GM20000 (cell line): ENCODE measurements around the gene GFM1.

ENCODE experiments used
- DNase-seq: peaks from one replicate; pipeline ENCODE4 v3.0.0; 2012; ENCODE audit warnings: low spot score
- CTCF ChIP-seq: IDR thresholded peaks from 2 replicates; pipeline ENCODE4 v1.5.1; 2012; ENCODE audit warnings: mild to moderate bottlenecking, control low read depth; ENCODE audit errors: extremely low read depth, missing control alignments

GFM1 gene

DNA sequence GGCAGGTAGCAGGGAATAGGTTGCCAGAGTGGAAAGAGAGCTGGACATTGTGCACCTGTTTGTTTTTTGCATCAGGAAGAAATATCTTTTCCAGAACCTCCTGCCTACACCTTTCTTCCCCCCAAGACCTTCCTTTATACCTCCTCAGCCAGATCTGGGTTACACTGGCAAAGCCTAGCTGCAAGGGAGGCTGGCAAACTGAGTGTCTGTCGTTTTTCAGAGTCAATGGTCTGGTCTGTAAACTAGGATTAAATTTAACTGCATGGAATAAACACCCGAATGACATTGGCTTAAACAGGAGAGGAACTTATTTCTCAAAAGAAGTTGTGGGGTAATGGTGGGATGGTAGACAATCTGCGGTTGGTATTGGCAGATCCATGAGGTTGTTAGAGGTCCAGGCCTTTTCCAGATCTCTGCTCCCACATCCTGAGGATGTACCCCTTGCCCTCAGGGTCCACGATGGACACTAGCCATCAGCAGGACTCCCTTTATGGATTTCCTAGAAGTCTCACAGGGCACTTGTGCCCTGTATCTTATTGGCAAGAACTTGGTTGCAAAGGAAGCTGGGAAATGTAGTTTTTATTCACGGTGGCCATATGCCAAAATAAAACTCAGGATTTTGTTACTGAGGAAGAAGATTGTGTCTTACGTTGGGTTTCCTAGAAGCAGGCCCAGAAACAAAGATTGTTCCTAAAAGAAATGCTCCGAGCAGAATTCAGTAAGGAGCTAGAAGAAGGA is 91.1 kb downstream of the GFM1 start:
- TF ChIP-seq CTCF: no peak
- DNase-seq: no peak

DNA sequence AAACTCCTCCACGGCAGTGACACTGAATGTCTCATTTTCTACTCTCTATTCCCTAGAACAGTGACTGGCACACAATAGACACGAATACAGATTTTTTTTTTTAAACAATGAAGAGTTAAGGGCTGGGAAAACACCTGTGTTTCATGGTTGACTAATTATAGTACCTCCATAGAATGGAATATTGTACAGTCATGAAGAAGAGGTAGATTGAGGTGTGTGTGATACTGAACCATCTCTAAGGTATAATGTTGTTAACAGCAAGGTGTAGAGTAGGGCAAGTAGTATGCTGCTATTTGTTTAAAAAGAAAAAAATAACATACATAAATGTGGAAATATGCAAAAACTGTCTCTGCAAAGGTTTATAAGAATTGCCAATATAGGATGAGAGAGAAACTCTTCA is 93.1 kb downstream of the GFM1 start:
- no peak for TF ChIP-seq CTCF
- DNase-seq: no peak

GRCh38 chr3:158737976-158738615 is 93.8 kb downstream of the GFM1 start:
- TF ChIP-seq CTCF: no peak
- DNase-seq: no peak

GRCh38 chr3:158738653-158739052 is 94.3 kb downstream of the GFM1 start:
- no peak for TF ChIP-seq CTCF
- no peak for DNase-seq

- DNase-seq: no peak
- TF ChIP-seq CTCF: no peak
Observed at GRCh38 chr3:158739078-158739477, 94.8 kb downstream of the GFM1 start.

GRCh38 chr3:158739661-158740060 is 95.3 kb downstream of the GFM1 start:
- no peak for TF ChIP-seq CTCF
- no peak for DNase-seq
